Loucy (cell line): ENCODE data around the gene AURKAIP1.
A peak's percentile ranks its signal among the peaks of the same experiment; 100 is the strongest.

ENCODE experiments used
- H2AFZ ChIP-seq: fragments of 200-600 bp; sonication (generic); 2 replicates; pipeline ENCODE4 v1.6.0; 2016; ENCODE audit warnings: antibody characterized with exemption, mild to moderate bottlenecking, low read length, moderate library complexity
- H3F3A ChIP-seq: fragments of 200-600 bp; 2 replicates; pipeline ENCODE4 v1.6.0; 2016; ENCODE audit warnings: antibody characterized with exemption, low read depth, mild to moderate bottlenecking
- H3K27me3 ChIP-seq: fragments of 200-600 bp; sonication (generic); 2 replicates; pipeline ENCODE4 v1.6.1; 2014; ENCODE audit warnings: low read length, mild to moderate bottlenecking; ENCODE audit not compliant: insufficient read depth, poor library complexity, severe bottlenecking
- H3K36me3 ChIP-seq: fragments of 200-600 bp; sonication (generic); 2 replicates; pipeline ENCODE4 v1.6.1; 2016; ENCODE audit warnings: low read length; ENCODE audit not compliant: insufficient read depth
- H3K4me1 ChIP-seq: fragments of 200-600 bp; sonication (generic); 2 replicates; pipeline ENCODE4 v1.5.1; 2014; ENCODE audit warnings: low read length, mild to moderate bottlenecking; ENCODE audit not compliant: insufficient read depth, poor library complexity, severe bottlenecking
- H3K4me2 ChIP-seq: fragments of 200-600 bp; sonication (generic); 2 replicates; pipeline ENCODE4 v1.6.0; 2014; ENCODE audit warnings: antibody characterized with exemption, low read length, low read depth, mild to moderate bottlenecking; ENCODE audit not compliant: poor library complexity, severe bottlenecking
- H3K4me3 ChIP-seq: fragments of 200-600 bp; sonication (generic); 2 replicates; pipeline ENCODE4 v1.5.1; 2014; ENCODE audit warnings: low read length, mild to moderate bottlenecking, mixed read lengths; ENCODE audit not compliant: poor library complexity, severe bottlenecking
- H3K79me2 ChIP-seq: fragments of 200-600 bp; sonication (generic); 2 replicates; pipeline ENCODE4 v1.6.1; 2014; ENCODE audit warnings: low read length; ENCODE audit not compliant: insufficient read depth
- H3K9ac ChIP-seq: fragments of 200-600 bp; sonication (generic); 2 replicates; pipeline ENCODE4 v1.6.0; 2014; ENCODE audit warnings: mild to moderate bottlenecking, low read depth, low read length, moderate library complexity; ENCODE audit not compliant: poor library complexity, severe bottlenecking
- H3K9me2 ChIP-seq: fragments of 200-600 bp; sonication (generic); replicated peaks from 2 replicates; pipeline ENCODE4 v1.6.1; 2016; ENCODE audit warnings: low read depth, low read length, mixed read lengths
- H3K9me3 ChIP-seq: fragments of 200-600 bp; sonication (generic); 2 replicates; pipeline ENCODE4 v1.6.1; 2014; ENCODE audit warnings: mild to moderate bottlenecking, antibody characterized with exemption, low read length, low read depth; ENCODE audit not compliant: insufficient read depth
- H4K20me1 ChIP-seq: fragments of 200-600 bp; sonication (generic); 2 replicates; pipeline ENCODE4 v1.6.0; 2014; ENCODE audit warnings: antibody characterized with exemption, low read length, mild to moderate bottlenecking; ENCODE audit not compliant: insufficient read depth, poor library complexity, severe bottlenecking
- CTCF ChIP-seq: fragments of 200-600 bp; sonication (generic); conservative IDR thresholded peaks from 2 replicates; pipeline ENCODE4 v1.5.1; 2014; ENCODE audit warnings: mild to moderate bottlenecking, antibody characterized with exemption, low read length
- EZH2phosphoT487 ChIP-seq: fragments of 200-600 bp; IDR thresholded peaks from 2 replicates; pipeline ENCODE4 v1.6.1; 2018; ENCODE audit warnings: antibody characterized with exemption, mild to moderate bottlenecking, moderate library complexity, borderline replicate concordance

The AURKAIP1 gene

GRCh38 chr1:1402072-1402900 is 27.3 kb upstream of the AURKAIP1 start:
- Histone ChIP-seq H4K20me1 (peaks cover 49% of the 10 kb centered on the region), H3F3A (no peaks in the 10 kb centered on the region), H3K4me2 (peak overlapping the region; percentile 33), H3K9me3 (no peaks in the 10 kb centered on the region), H3K27me3 (peaks cover 6% of the 10 kb centered on the region), H3K9me2 (no peaks in the 10 kb centered on the region), H3K79me2 (peaks cover 85% of the 10 kb centered on the region), H3K36me3 (peaks cover 37% of the 10 kb centered on the region; the same call in 1 of the 2 replicates), H3K9ac (no peak overlapping the region), H2AFZ (no peak overlapping the region), H3K4me3 (no peak overlapping the region), H3K4me1 (peaks cover 48% of the 10 kb centered on the region)
- TF ChIP-seq CTCF (peak; percentile 72), EZH2phosphoT487 (no peak)

DNA sequence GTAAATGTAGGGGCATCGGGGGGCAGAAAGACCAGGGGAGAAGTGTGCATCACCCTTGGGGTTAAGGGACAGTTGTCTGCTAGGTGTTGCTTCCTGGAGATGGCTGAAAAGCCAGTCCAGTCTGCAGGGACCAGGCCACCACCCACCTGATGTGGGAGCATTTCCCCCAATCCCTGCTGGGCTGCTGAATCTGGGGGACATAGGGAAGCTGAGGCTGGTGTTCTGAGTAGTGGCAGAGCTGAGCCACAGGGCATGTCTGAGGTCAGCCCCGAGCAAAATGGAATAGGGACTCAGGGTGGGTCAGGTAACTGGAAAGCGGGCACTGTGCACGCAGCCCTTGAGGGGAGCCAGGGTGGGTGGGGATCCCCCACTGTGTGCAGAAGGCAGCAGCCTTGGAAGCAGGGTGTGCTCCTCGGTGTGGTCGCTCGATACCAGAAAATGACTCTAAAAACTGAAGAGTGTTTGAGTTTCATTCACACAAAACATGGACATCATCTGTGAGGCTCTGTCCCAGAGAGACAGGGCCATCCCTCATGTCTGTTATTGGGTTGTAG is 26.5 kb upstream of the AURKAIP1 start:
- Histone ChIP-seq H3K4me2 (peak overlapping the region; percentile 97), H3F3A (no peaks in the 10 kb centered on the region), H3K79me2 (peaks cover 85% of the 10 kb centered on the region), H4K20me1 (peaks cover 53% of the 10 kb centered on the region), H2AFZ (no peak overlapping the region), H3K9me2 (no peaks in the 10 kb centered on the region), H3K27me3 (peaks cover 6% of the 10 kb centered on the region), H3K4me3 (peak overlapping the region; percentile 87), H3K36me3 (peaks cover 41% of the 10 kb centered on the region; the same call in 1 of the 2 replicates), H3K9ac (no peak overlapping the region), H3K9me3 (no peaks in the 10 kb centered on the region), H3K4me1 (peaks cover 52% of the 10 kb centered on the region)
- TF ChIP-seq CTCF = no peak
- TF ChIP-seq EZH2phosphoT487 = no peak

DNA sequence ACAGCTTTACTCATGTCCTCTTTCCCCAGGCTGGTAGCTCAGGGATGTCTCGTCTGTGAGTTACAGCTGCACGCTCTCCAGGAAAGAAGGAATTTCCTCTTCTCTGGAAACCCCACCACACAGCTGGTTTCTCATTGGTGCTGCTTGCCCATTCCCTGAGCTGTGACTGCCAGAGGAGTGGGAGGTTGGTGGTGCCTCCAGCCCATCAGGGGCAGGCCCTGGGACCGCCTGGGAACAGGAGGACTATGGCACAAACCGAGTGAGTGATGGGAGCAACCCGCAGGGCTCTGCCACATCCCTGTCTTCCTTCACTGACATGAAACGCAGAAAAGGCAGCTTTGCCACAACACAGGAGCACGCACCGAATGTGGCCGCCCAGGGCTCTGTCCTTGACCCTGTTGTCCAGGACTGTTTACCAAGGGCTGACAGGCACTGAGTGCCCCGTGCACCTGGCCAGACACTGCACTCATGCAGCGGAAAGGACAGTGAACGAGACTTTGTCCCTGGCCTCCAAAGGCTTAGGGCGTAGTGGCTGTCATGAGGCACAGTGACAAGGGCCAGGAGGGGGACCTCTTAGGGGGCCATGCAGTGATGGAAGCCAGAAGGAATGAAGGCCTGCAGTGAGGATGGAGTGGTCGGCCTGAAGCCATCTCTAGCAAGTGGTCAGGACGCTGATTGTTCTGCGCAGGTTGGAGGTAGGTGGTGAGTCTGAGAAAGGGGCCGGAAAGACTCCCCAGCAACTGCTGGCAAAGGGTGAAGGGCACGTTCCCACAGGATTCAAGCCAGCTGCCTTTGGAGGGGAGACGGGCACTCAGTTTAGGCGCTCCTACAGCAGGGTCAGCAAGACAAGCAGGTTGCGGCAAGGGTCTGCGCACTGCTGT is 25.8 kb upstream of the AURKAIP1 start:
- peak overlapping the region; percentile 95 for H3K9ac ChIP-seq
- H2AFZ ChIP-seq = no peak overlapping the region
- H3F3A ChIP-seq = no peaks in the 10 kb centered on the region
- peaks cover 45% of the 10 kb centered on the region for H4K20me1 ChIP-seq
- peaks cover 6% of the 10 kb centered on the region for H3K27me3 ChIP-seq
- H3K9me2 ChIP-seq = no peaks in the 10 kb centered on the region
- H3K4me2 ChIP-seq = peak overlapping the region; percentile 97
- H3K9me3 ChIP-seq = no peaks in the 10 kb centered on the region
- TF ChIP-seq CTCF (no peak), EZH2phosphoT487 (no peak)
- peaks cover 85% of the 10 kb centered on the region for H3K79me2 ChIP-seq
- peak overlapping the region; percentile 87 for H3K4me3 ChIP-seq
- H3K4me1 ChIP-seq = peaks cover 46% of the 10 kb centered on the region
- peaks cover 42% of the 10 kb centered on the region; the same call in 1 of the 2 replicates for H3K36me3 ChIP-seq
